ENCODE data around the gene MAP3K7. TPM values are rescaled to one million over a fixed set of nuclear protein-coding genes. Genes with fewer than 3 reads are reported as not detected.

The MAP3K7 gene
- total RNA-seq, 3 donors from 2014 or later (not counting 1 experiment from before 2014, with no cell fraction given): 17.5 to 30.2 (median 27.5) TPM

DNA sequence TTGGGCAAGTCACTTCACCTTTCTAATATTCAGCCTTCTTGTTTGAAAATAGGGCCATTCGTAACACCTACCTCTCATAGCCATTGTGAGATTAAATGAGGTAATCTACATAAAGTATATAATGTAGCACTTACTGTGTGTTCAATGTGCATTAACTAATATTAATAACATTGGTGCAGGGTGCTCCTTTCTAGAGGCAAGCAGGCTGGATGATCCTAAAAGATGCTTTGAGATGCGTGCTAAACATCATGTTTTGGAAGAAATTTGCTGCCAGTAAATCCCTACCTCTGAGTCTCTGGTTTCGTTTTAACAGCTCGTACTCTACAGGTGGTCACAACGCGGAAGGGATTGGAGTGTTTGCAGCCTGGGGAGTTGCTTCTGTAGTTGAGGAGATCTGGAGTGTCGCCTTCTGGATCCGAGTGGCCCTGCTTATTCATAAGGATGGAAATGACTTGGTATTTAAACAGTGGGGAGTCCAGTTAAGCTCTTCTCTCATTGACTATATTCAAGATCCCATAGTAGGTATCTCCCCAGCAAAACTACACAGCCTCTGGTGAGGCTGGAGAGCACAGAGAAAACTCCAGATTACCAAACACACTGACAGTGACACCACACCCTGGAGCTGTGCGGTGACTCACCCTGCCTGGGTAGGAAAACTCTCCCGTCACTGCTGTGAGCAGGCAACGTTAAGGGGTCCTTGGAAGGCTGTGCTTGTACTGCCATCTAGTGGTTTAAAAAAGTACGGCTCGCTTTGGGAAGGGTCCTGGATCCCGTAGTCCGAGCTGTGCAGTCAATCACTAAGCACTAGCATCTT, 107.9 kb downstream of the MAP3K7 start:
- WGBS (ENCODE audit: insufficient coverage): 61% methylated on average over 9 of the region's 15 CpGs

DNA sequence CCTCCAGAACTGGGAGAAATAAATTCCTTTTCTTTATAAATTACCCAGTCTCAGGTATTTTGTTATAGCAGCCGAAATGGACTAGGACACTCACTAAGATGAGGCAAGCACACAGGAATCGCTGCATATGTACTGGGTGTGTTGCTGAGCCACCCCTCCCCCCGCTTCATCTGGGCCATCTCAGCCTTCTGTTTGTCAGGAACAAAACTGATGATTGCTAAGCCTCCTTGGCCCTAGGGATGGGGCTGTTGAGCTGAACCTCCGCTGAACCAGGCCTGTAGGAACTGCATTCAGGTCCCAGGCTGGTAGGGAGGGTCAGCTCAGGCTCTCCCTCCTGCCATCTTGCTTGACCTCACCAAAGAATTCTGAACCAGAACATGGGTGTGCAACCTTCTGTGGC, 108.6 kb downstream of the MAP3K7 start:
- Mint-ChIP-seq H3K36me3 (no peaks in the 10 kb centered on the region), H3K4me1 (peaks cover 18 to 19% of the 10 kb centered on the region in 2 donors), H3K27ac (peak overlapping the region in 1 of 2 donors; percentile 87), H3K9me3 (no peaks in the 10 kb centered on the region), H3K27me3 (ENCODE audit: low read depth in 2 of 2) (no peaks in the 10 kb centered on the region), H3K4me3 (no peak overlapping the region)
- DNase-seq (no peak), ATAC-seq (no peak)
- Histone ChIP-seq H3K9me3 (ENCODE audit: control insufficient read depth, insufficient read depth, low read length) (no peaks in the 10 kb centered on the region), H3K4me3 (ENCODE audit: low read length) (no peak overlapping the region), H3K36me3 (ENCODE audit: control insufficient read depth, insufficient read depth, low read length) (no peaks in the 10 kb centered on the region), H3K4me1 (ENCODE audit: control insufficient read depth, insufficient read depth, low read length) (peaks cover 15% of the 10 kb centered on the region), H3K27me3 (ENCODE audit: control insufficient read depth, insufficient read depth, low read length) (no peaks in the 10 kb centered on the region), H3K27ac (ENCODE audit: low read length) (no peak overlapping the region)
- 96% methylated on average over 4 of the region's 4 CpGs for WGBS (ENCODE audit: insufficient coverage)
- intact Hi-C loops (cut with micrococcal nuclease): loop anchor here (2.0 to 5.0 kb wide), 4 partner anchors 51 to 396 kb away; no protein-coding TSS in a partner anchor
- TF ChIP-seq, protein P1, sequence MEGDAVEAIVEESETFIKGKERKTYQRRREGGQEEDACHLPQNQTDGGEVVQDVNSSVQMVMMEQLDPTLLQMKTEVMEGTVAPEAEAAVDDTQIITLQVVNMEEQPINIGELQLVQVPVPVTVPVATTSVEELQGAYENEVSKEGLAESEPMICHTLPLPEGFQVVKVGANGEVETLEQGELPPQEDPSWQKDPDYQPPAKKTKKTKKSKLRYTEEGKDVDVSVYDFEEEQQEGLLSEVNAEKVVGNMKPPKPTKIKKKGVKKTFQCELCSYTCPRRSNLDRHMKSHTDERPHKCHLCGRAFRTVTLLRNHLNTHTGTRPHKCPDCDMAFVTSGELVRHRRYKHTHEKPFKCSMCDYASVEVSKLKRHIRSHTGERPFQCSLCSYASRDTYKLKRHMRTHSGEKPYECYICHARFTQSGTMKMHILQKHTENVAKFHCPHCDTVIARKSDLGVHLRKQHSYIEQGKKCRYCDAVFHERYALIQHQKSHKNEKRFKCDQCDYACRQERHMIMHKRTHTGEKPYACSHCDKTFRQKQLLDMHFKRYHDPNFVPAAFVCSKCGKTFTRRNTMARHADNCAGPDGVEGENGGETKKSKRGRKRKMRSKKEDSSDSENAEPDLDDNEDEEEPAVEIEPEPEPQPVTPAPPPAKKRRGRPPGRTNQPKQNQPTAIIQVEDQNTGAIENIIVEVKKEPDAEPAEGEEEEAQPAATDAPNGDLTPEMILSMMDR (IDR thresholded peaks at IDR 0.05): no peak

More for the DNA sequence above, 107.9 kb downstream of the MAP3K7 start:
- H3K4me1 Mint-ChIP-seq: peaks cover 11 to 12% of the 10 kb centered on the region in 2 donors
- DNase-seq (peak; percentile 68 to 92), ATAC-seq (peak; percentile 92 to 97 (median 97))
- no peaks in the 10 kb centered on the region for H3K36me3 Mint-ChIP-seq
- H3K36me3 ChIP-seq (ENCODE audit: control insufficient read depth, insufficient read depth, low read length): no peaks in the 10 kb centered on the region
- H3K27me3 ChIP-seq (ENCODE audit: control insufficient read depth, insufficient read depth, low read length): no peaks in the 10 kb centered on the region
- H3K27me3 Mint-ChIP-seq (ENCODE audit: low read depth in 2 of 2): no peaks in the 10 kb centered on the region
- no peak overlapping the region for H3K27ac ChIP-seq (ENCODE audit: low read length)
- H3K9me3 ChIP-seq (ENCODE audit: control insufficient read depth, insufficient read depth, low read length): no peaks in the 10 kb centered on the region
- no peak overlapping the region for H3K4me3 ChIP-seq (ENCODE audit: low read length)
- intact Hi-C loops (cut with micrococcal nuclease): loop anchor here (1.0 to 5.0 kb wide), 6 partner anchors 52 to 539 kb away; no protein-coding TSS in a partner anchor
- TF ChIP-seq, protein P1 (IDR thresholded peaks at IDR 0.05): peak; percentile 93
- peak overlapping the region in 1 of 2 donors; percentile 87 for H3K27ac Mint-ChIP-seq
- H3K4me3 Mint-ChIP-seq: no peak overlapping the region
- no peaks in the 10 kb centered on the region for H3K9me3 Mint-ChIP-seq
- H3K4me1 ChIP-seq (ENCODE audit: control insufficient read depth, insufficient read depth, low read length): peaks cover 13% of the 10 kb centered on the region

DNA sequence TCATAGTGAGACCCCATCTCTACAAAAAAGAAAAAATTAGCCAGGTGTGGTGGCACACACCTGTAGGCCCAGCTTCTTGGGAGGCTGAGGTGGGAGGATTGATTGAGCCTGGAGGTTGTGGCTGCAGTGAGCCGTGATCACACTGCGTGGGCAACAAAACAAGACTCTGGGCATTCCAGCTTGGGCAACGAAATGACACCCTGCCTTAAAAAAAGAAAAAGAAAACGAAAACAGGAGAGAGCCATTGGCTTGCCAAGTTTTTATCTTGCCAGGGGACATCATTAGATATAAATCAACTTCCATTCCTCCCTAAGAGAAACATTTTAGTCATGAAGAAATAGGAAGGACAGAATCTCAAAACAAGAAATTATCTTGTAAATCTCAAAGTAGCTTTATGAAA, 109.5 kb downstream of the MAP3K7 start:
- H3K9me3 Mint-ChIP-seq: no peaks in the 10 kb centered on the region
- 92% methylated on average over 3 of the region's 4 CpGs for WGBS (ENCODE audit: insufficient coverage)
- DNase-seq (no peak), ATAC-seq (no peak)
- H3K27me3 ChIP-seq (ENCODE audit: control insufficient read depth, insufficient read depth, low read length): no peaks in the 10 kb centered on the region
- no peaks in the 10 kb centered on the region for H3K36me3 Mint-ChIP-seq
- intact Hi-C loops (cut with micrococcal nuclease): loop anchor here (5.0 kb wide), 2 partner anchors 50 to 395 kb away; no protein-coding TSS in a partner anchor
- no peaks in the 10 kb centered on the region for H3K27me3 Mint-ChIP-seq (ENCODE audit: low read depth in 2 of 2)
- H3K4me1 ChIP-seq (ENCODE audit: control insufficient read depth, insufficient read depth, low read length): peaks cover 24% of the 10 kb centered on the region
- no peaks in the 10 kb centered on the region for H3K9me3 ChIP-seq (ENCODE audit: control insufficient read depth, insufficient read depth, low read length)
- no peaks in the 10 kb centered on the region for H3K36me3 ChIP-seq (ENCODE audit: control insufficient read depth, insufficient read depth, low read length)
- H3K4me1 Mint-ChIP-seq: peaks cover 27 to 28% of the 10 kb centered on the region in 2 donors
- H3K4me3 Mint-ChIP-seq: no peak overlapping the region
- no peak overlapping the region for H3K27ac ChIP-seq (ENCODE audit: low read length)
- no peak overlapping the region for H3K4me3 ChIP-seq (ENCODE audit: low read length)
- TF ChIP-seq, protein P1 (IDR thresholded peaks at IDR 0.05): no peak
- no peak overlapping the region for H3K27ac Mint-ChIP-seq
